Measurements from ENCODE around the gene ZEB2. TPM values are rescaled to one million over a fixed set of nuclear protein-coding genes. Genes with fewer than 3 reads are reported as not detected.

ZEB2 gene
- total and polyA plus RNA-seq, 2 of the 13 experiments (the other 11 are each of a cell fraction or from before 2014, with no cell fraction given) = 0.07 TPM; not detected in 1

DNA sequence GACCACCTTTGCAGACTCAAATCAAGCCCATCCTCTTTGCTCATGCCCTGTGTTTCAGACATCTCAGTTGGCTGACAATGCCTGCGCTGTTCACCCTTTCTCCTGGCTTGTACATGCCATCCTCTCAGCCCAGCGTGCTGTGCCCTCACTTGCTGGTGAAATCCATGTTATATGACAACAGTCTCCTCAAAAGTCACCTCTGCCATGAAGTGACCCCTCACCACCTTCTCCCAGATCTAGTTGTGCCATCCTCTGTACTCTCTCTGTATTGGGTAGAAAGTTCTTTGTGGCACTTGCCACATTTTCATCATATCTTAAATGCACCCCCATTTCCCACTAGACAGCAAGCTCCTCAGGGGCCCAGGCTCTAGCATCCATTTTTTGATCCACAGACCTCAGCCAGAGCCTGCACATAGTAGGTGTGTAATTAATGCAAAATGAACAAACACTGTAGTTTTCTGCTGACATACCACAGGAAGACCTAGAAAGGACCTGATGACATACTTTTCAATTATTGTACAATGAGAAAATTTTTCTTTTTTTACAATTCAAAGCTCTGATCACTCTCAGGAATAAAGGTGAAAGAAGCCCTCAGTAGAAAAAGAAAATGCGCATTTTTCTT is 22.8 kb downstream of the ZEB2 start:
- Histone ChIP-seq H3K4me1 (ENCODE audit: insufficient read depth, low read length) (no peaks in the 10 kb centered on the region), H3K36me3 (replicated peaks in 1 of 2; ENCODE audit: control insufficient read depth in 1 of 2, insufficient read depth in 2 of 2, low read length in 2 of 2) (no peaks in the 10 kb centered on the region), H4K20me1 (ENCODE audit: insufficient read depth, low read length) (no peaks in the 10 kb centered on the region; the same call in 1 of the 2 replicates), H3K9me3 (ENCODE audit: low read length) (no peaks in the 10 kb centered on the region), H3K79me2 (ENCODE audit: insufficient read depth, low read length) (no peaks in the 10 kb centered on the region), H3K9ac (ENCODE audit: insufficient read depth, low read depth, low read length) (no peak overlapping the region), H3K4me3 (replicated peaks in 1 of 3; ENCODE audit: insufficient read depth in 1 of 3, low read depth in 2 of 3, low read length in 3 of 3) (no peak overlapping the region), H2AFZ (ENCODE audit: low read length) (no peak overlapping the region), H3K27ac (ENCODE audit: extremely low read length, insufficient read depth, low read length) (no peak overlapping the region), H3K4me2 (ENCODE audit: low read depth, low read length) (no peak overlapping the region), H3K27me3 (ENCODE audit: control insufficient read depth in 1 of 2, insufficient read depth in 2 of 2, low read length in 2 of 2) (peaks cover 0 to 3% of the 10 kb centered on the region in 2 experiments; a peak in 1 of 5 replicates)
- ChIA-PET POLR2A (no interaction called here), CTCF (ENCODE audit: low intra/inter-chr PET ratio, low total read pairs) (no interaction called here)
- 44% methylated on average over 3 of the region's 3 CpGs for WGBS (ENCODE audit: low lambda C conversion rate)
- intact Hi-C loops (cut with micrococcal nuclease; ENCODE audit: unreplicated experiment) = no loop called here
- DNase-seq (ENCODE audit: low spot score) (no peak), FAIRE-seq (no peak), ATAC-seq (no peak)
- no peak for TF ChIP-seq SOX5 (CRISPR knock-in tag; IDR thresholded peaks at IDR 0.05; ENCODE audit: borderline replicate concordance)
- TF ChIP-seq, protein P1, sequence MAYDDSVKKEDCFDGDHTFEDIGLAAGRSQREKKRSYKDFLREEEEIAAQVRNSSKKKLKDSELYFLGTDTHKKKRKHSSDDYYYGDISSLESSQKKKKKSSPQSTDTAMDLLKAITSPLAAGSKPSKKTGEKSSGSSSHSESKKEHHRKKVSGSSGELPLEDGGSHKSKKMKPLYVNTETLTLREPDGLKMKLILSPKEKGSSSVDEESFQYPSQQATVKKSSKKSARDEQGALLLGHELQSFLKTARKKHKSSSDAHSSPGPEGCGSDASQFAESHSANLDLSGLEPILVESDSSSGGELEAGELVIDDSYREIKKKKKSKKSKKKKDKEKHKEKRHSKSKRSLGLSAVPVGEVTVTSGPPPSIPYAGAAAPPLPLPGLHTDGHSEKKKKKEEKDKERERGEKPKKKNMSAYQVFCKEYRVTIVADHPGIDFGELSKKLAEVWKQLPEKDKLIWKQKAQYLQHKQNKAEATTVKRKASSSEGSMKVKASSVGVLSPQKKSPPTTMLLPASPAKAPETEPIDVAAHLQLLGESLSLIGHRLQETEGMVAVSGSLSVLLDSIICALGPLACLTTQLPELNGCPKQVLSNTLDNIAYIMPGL (CRISPR knock-in tag; IDR thresholded peaks at IDR 0.05; ENCODE audit: borderline replicate concordance in 1 of 2, low read depth in 1 of 2) = no peak
- TF ChIP-seq, protein P2, sequence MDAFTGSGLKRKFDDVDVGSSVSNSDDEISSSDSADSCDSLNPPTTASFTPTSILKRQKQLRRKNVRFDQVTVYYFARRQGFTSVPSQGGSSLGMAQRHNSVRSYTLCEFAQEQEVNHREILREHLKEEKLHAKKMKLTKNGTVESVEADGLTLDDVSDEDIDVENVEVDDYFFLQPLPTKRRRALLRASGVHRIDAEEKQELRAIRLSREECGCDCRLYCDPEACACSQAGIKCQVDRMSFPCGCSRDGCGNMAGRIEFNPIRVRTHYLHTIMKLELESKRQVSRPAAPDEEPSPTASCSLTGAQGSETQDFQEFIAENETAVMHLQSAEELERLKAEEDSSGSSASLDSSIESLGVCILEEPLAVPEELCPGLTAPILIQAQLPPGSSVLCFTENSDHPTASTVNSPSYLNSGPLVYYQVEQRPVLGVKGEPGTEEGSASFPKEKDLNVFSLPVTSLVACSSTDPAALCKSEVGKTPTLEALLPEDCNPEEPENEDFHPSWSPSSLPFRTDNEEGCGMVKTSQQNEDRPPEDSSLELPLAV (CRISPR knock-in tag; conservative IDR thresholded peaks at IDR 0.05; ENCODE audit: low read depth) = no peak
- no peak for TF ChIP-seq ZBTB7B (CRISPR knock-in tag; IDR thresholded peaks at IDR 0.05)
- no peak for TF ChIP-seq XBP1 (CRISPR knock-in tag; IDR thresholded peaks at IDR 0.05)
- no peak for TF ChIP-seq SRSF1 (optimal IDR thresholded peaks at IDR 0.05; ENCODE audit: low read depth, low read length)
- no peak for TF ChIP-seq ZNF747 (CRISPR knock-in tag; IDR thresholded peaks at IDR 0.05; ENCODE audit: borderline replicate concordance)
- no peak for TF ChIP-seq ZNF260 (CRISPR knock-in tag; IDR thresholded peaks at IDR 0.05; ENCODE audit: borderline replicate concordance, low read depth)
- TF ChIP-seq NONO (IDR thresholded peaks at IDR 0.05) = no peak
- TF ChIP-seq NONO (CRISPR knock-in tag; conservative IDR thresholded peaks at IDR 0.05) = no peak
- no peak for TF ChIP-seq RXRA (CRISPR knock-in tag; IDR thresholded peaks at IDR 0.05)
- TF ChIP-seq ZNF383 (CRISPR knock-in tag; IDR thresholded peaks at IDR 0.05; ENCODE audit: borderline replicate concordance) = no peak
- in situ Hi-C loops (cut with HindIII; ENCODE audit: extremely low pct_ligation_motif_present, low pct_unique_long_range_greater_than_20kb) = no loop called here
- no TSS peak for BruUV-seq (replicated peaks)

Measured in HepG2 (cell line).